Left ventricle myocardium superior (tissue), 1 donor: ENCODE data around the gene TF. TPM values are rescaled to one million over a fixed set of nuclear protein-coding genes. Genes with fewer than 3 reads are reported as not detected.

Experiments used
- ATAC-seq: fragments of 200-7000 bp; cut with Tn5 transposase; one replicate; pipeline ENCODE4 v1.9.1; 2020; ENCODE audit warnings: mild to moderate bottlenecking, moderate library complexity
- DNase-seq: peaks from one replicate; pipeline ENCODE4 v3.0.0-alpha.2; 2020
- intact Hi-C: fragments of 100-400 bp; cut with micrococcal nuclease; formaldehyde crosslinking; loops from one replicate; pipeline ENCODE4 v1.11.0; 2022
- total RNA-seq: library from RNA; stranded (reverse); fragmentation: NEBNext Ultra II Directional; extraction: Animal tissue kit (Norgen Biotek cat#: 25700); gene quantifications from one replicate; pipeline ENCODE4 v1.2.1, GENCODE V29; 2021
- donor health status: DM: no; HTN: yes; CAD: no; lungs with severe emphysema.

The TF gene
- total RNA-seq, 1 donor from 2014 or later = 3.3 TPM

- DNase-seq (no peak), ATAC-seq (peak; percentile 85)
- intact Hi-C loops = loop anchor here (10.0 kb wide), 1 partner anchor 65 kb away; the partner anchor contains the start of gene RAB6B
Observed at GRCh38 chr3:133829310-133829707, 83.1 kb downstream of the TF start.

GRCh38 chr3:133830071-133830470 is 83.9 kb downstream of the TF start:
- intact Hi-C loops = no loop called here
- no peak for DNase-seq
- peak; percentile 77 for ATAC-seq

GRCh38 chr3:133831966-133832801 is 86.0 kb downstream of the TF start:
- ATAC-seq (no peak), DNase-seq (no peak)
- intact Hi-C loops = no loop called here

GRCh38 chr3:133832802-133833144 is 86.6 kb downstream of the TF start:
- DNase-seq (no peak), ATAC-seq (no peak)

GRCh38 chr3:133833267-133833666 is 87.1 kb downstream of the TF start:
- intact Hi-C loops = no loop called here
- ATAC-seq (no peak), DNase-seq (no peak)

More at GRCh38 chr3:133832802-133833144, 86.6 kb downstream of the TF start:
- intact Hi-C loops = no loop called here

GRCh38 chr3:133833880-133834620 is 87.9 kb downstream of the TF start:
- DNase-seq = no peak
- ATAC-seq = no peak
- intact Hi-C loops = no loop called here

- ATAC-seq = no peak
- no peak for DNase-seq
- intact Hi-C loops = no loop called here
Observed at GRCh38 chr3:133834621-133835417, 88.6 kb downstream of the TF start.

GRCh38 chr3:133835418-133835743 is 89.2 kb downstream of the TF start:
- ATAC-seq = no peak
- no peak for DNase-seq
- intact Hi-C loops = no loop called here

GRCh38 chr3:133835961-133836360 is 89.8 kb downstream of the TF start:
- intact Hi-C loops = no loop called here
- DNase-seq (no peak), ATAC-seq (no peak)

GRCh38 chr3:133836497-133837158 is 90.4 kb downstream of the TF start:
- ATAC-seq = no peak
- DNase-seq = no peak

GRCh38 chr3:133837487-133838295 is 91.5 kb downstream of the TF start:
- ATAC-seq (no peak), DNase-seq (no peak)
- intact Hi-C loops = no loop called here

More at GRCh38 chr3:133836497-133837158, 90.4 kb downstream of the TF start:
- intact Hi-C loops = no loop called here

- no peak for ATAC-seq
- intact Hi-C loops = no loop called here
- DNase-seq = no peak
Observed at GRCh38 chr3:133838296-133838789, 92.2 kb downstream of the TF start.

- DNase-seq (no peak), ATAC-seq (no peak)
- intact Hi-C loops = no loop called here
Observed at GRCh38 chr3:133838916-133839800, 93.0 kb downstream of the TF start.

GRCh38 chr3:133840055-133840737 is 94.0 kb downstream of the TF start:
- ATAC-seq = no peak
- no peak for DNase-seq
- intact Hi-C loops = no loop called here

- DNase-seq (no peak), ATAC-seq (no peak)
- intact Hi-C loops = no loop called here
Observed at GRCh38 chr3:133840767-133841166, 94.6 kb downstream of the TF start.

GRCh38 chr3:133841196-133841595 is 95.0 kb downstream of the TF start:
- DNase-seq (no peak), ATAC-seq (no peak)
- intact Hi-C loops = no loop called here

GRCh38 chr3:133842158-133842557 is 96.0 kb downstream of the TF start:
- intact Hi-C loops = no loop called here
- ATAC-seq = no peak

More at GRCh38 chr3:133842158-133842557, 96.0 kb downstream of the TF start:
- no peak for DNase-seq
